IPS-NIHi11 (cell line): ENCODE results near the gene CDH22.

Experiments used
- DNase-seq: peaks from one replicate; pipeline ENCODE4 v3.0.0; 2012; ENCODE audit warnings: mixed read lengths, low spot score

Gene CDH22

GRCh38 chr20:46139908-46140482 is 168.3 kb downstream of the CDH22 start:
- no peak for DNase-seq

- DNase-seq: no peak
Measured at GRCh38 chr20:46139266-46139889, 168.9 kb downstream of the CDH22 start.

DNA sequence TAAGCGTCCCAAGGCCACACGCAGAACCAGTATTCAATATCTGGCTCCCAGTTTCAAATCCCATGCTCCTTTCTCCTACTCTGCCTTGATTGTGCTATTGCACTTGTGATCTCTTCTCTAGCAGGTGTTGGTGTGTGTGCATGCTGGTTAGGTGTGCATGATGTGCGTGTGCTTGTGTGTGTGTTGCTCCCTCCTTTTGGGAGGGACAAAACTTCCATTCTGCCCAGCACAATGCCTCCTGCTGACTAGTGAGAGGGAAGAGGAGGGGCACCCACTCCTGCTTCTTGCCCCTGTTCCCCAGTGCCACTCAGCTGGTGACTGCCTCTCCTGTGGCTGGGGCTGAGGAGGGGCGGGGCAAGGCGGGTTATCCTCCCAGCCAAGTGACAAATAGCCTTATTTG is 170.5 kb downstream of the CDH22 start:
- no peak for DNase-seq

- no peak for DNase-seq
Measured at GRCh38 chr20:46135856-46136633, 172.3 kb downstream of the CDH22 start.

DNA sequence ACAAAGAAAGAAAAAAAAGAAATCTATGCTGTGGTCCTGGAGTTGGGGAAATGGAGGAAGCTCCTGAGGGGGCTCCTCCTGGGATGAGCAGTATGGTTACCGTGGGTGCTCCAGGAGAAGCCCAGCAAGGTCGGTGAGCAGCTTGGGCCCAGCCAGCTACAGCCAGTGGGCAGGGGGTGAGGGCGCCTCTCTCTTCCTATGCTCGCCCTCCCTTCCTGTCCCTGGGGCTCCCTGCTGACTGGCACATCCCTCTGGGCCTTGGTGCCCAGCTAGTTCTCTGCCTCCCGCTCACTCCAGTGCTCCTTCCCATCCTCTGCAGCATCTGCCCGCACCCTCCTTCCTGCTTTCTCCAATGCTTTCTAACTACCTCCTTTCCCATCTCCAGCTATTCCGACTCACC is 173.6 kb downstream of the CDH22 start:
- no peak for DNase-seq

GRCh38 chr20:46133886-46134654 is 174.2 kb downstream of the CDH22 start:
- no peak for DNase-seq

DNA sequence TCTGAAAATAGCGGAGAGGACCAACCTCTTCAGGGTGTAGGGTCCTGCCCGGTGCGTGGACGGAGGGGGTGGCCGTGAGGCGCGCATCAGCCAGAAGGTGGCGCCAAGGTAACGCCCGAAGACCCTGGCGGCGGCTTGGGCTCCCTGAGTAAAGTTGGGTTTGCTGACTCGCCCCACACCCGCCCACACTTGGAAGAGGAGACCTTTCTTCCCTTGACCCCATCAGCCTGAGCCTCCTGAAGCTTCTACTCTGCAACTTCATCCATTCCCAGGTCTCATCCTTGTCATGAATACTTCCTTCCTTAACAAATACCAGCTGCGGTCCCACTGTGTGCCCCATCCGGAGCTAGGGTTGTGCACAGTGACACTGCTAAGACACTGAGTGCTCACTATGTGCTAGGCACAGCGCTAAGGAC is 175.6 kb downstream of the CDH22 start:
- DNase-seq: peak; percentile 88

- no peak for DNase-seq
Measured at GRCh38 chr20:46131396-46131795, 176.9 kb downstream of the CDH22 start.

DNA sequence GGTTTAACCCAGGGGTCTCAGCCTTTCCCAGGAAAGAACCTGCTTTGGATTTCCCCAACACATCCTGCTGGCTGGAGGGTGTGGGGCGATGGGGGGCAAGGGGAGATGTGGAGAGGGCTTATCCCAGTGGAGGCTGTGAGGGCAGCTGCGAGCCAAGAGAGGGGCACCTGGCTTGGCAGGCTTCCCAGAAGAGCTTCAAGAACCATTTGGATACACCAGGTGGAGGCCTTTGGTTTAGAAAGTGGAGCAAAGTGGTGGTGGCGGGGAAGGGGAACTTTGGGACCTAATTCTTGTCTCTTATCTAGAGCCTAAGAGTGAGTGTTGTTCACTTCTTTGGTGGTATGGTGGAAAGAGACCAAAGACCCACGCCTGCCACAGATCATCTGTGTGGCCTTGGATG is 177.8 kb downstream of the CDH22 start:
- DNase-seq: no peak

GRCh38 chr20:46129955-46130481 is 178.3 kb downstream of the CDH22 start:
- DNase-seq: no peak

GRCh38 chr20:46128310-46129151 is 179.8 kb downstream of the CDH22 start:
- peak; percentile 86 for DNase-seq

DNA sequence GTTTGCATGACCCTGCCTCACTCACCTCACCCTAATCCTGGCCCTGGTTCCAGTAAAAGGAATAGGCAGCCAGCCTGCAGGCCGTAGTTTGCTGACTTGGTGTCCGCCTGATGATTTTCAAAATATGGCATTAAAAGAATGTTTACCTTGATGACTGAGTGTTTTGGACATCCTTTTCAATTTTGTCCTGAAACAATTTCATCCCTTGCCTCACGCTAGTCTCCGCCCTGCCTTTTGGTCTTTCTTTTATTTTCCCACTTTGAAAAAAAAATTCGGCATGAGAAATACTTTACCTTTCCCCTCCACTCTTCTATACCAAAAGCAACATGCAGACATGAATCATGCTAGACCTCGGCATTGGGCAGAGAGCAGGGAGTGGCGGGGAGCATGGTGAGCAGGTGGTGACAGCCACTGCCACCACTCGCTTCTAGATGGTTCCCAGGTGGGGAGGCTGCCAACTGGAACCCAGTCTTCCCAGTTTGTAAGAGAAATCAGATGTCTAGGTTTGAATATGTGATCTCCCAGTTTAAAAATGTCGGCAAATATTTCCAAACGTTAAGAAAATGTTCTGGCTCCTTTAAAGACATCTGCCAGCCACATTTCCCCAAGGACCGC is 180.8 kb downstream of the CDH22 start:
- no peak for DNase-seq

- DNase-seq: no peak
Measured at GRCh38 chr20:46126440-46127056, 181.8 kb downstream of the CDH22 start.
